H9 (cell line): Measurements from ENCODE around the gene ZMIZ1. TPM values are rescaled to one million over a fixed set of nuclear protein-coding genes. Genes with fewer than 3 reads are reported as not detected.

ENCODE experiments used
- DNase-seq: peaks from one replicate; pipeline ENCODE4 v3.0.0-alpha.2; 2017
- H2AFZ ChIP-seq: one replicate; pipeline ENCODE4 v1.6.1; 2013; ENCODE audit warnings: mild to moderate bottlenecking, low read length, control low read depth, moderate library complexity
- H2AK5ac ChIP-seq: 2 replicates; pipeline ENCODE4 v1.6.1; 2013; ENCODE audit warnings: low read length, control low read depth, mixed read lengths; ENCODE audit not compliant: insufficient read length
- H2BK120ac ChIP-seq: one replicate; pipeline ENCODE4 v1.6.1; 2013; ENCODE audit warnings: low read depth, mild to moderate bottlenecking, low read length, control low read depth, inconsistent platforms; ENCODE audit not compliant: poor library complexity, severe bottlenecking
- H2BK12ac ChIP-seq: 2 replicates; pipeline ENCODE4 v1.6.1; 2013; ENCODE audit warnings: low read length, control low read depth, mixed read lengths, low read depth; ENCODE audit not compliant: insufficient read length
- H2BK15ac ChIP-seq: 2 replicates; pipeline ENCODE4 v1.6.1; 2013; ENCODE audit warnings: low read depth, low read length, control low read depth
- H2BK20ac ChIP-seq: one replicate; pipeline ENCODE4 v1.6.1; 2013; ENCODE audit warnings: low read depth, mild to moderate bottlenecking, low read length, control low read depth, inconsistent platforms; ENCODE audit not compliant: poor library complexity, severe bottlenecking
- H2BK5ac ChIP-seq: 2 replicates; pipeline ENCODE4 v1.6.1; 2013; ENCODE audit warnings: low read length, control low read depth, mixed read lengths; ENCODE audit not compliant: insufficient read length
- H3K14ac ChIP-seq: 2 replicates; pipeline ENCODE4 v1.6.1; 2013; ENCODE audit warnings: low read length, control low read depth; ENCODE audit not compliant: insufficient read depth
- H3K18ac ChIP-seq: 2 replicates; pipeline ENCODE4 v1.6.1; 2013; ENCODE audit warnings: low read depth, mild to moderate bottlenecking, mixed read lengths, low read length, control low read depth; ENCODE audit not compliant: insufficient read length
- H3K23ac ChIP-seq: 2 replicates; pipeline ENCODE4 v1.6.1; 2013; ENCODE audit warnings: low read length, control low read depth, mixed read lengths, low read depth; ENCODE audit not compliant: insufficient read length
- H3K23me2 ChIP-seq: 2 replicates; pipeline ENCODE4 v1.6.1; 2013; ENCODE audit warnings: low read depth, mild to moderate bottlenecking, mixed read lengths, low read length, control low read depth; ENCODE audit not compliant: insufficient read length, poor library complexity, severe bottlenecking
- H3K27ac ChIP-seq: 2 replicates; pipeline ENCODE4 v1.5.1; 2013; ENCODE audit warnings: low read length, control low read depth, mixed read lengths, low read depth; ENCODE audit not compliant: insufficient read length
- H3K27me3 ChIP-seq: 2 replicates; pipeline ENCODE4 v1.6.1; 2013; ENCODE audit warnings: low read length, control low read depth, inconsistent platforms; ENCODE audit not compliant: insufficient read depth
- H3K4ac ChIP-seq: 2 replicates; pipeline ENCODE4 v1.6.1; 2013; ENCODE audit warnings: low read depth, mild to moderate bottlenecking, control low read depth, inconsistent platforms, low read length, moderate library complexity
- H3K4me1 ChIP-seq: 2 replicates; pipeline ENCODE4 v1.6.1; 2013; ENCODE audit warnings: low read length, control low read depth, inconsistent platforms; ENCODE audit not compliant: insufficient read depth
- H3K4me2 ChIP-seq: 2 replicates; pipeline ENCODE4 v1.6.1; 2013; ENCODE audit warnings: low read length, control low read depth, mixed read lengths; ENCODE audit not compliant: insufficient read length, insufficient read depth
- H3K56ac ChIP-seq: 2 replicates; pipeline ENCODE4 v1.6.1; 2013; ENCODE audit warnings: low read depth, mild to moderate bottlenecking, mixed read lengths, low read length, control low read depth; ENCODE audit not compliant: insufficient read length
- H3K79me1 ChIP-seq: 2 replicates; pipeline ENCODE4 v1.6.1; 2013; ENCODE audit warnings: low read depth, mild to moderate bottlenecking, moderate library complexity, low read length, control low read depth, inconsistent platforms; ENCODE audit not compliant: insufficient read depth, poor library complexity, severe bottlenecking
- H3K79me2 ChIP-seq: 2 replicates; pipeline ENCODE4 v1.6.1; 2013; ENCODE audit warnings: low read length, control low read depth, inconsistent platforms; ENCODE audit not compliant: insufficient read depth
- H3K9ac ChIP-seq: 2 replicates; pipeline ENCODE4 v1.6.1; 2013; ENCODE audit warnings: low read length, control low read depth, mixed read lengths; ENCODE audit not compliant: insufficient read length; ENCODE audit errors: extremely low read depth
- H3K9me3 ChIP-seq: one replicate; pipeline ENCODE4 v1.6.1; 2013; ENCODE audit warnings: low read depth, low read length, inconsistent platforms; ENCODE audit not compliant: control insufficient read depth
- H3T11ph ChIP-seq: one replicate; pipeline ENCODE4 v1.6.1; 2013; ENCODE audit warnings: mild to moderate bottlenecking, low read length, control low read depth, inconsistent platforms
- H4K20me1 ChIP-seq: one replicate; pipeline ENCODE4 v1.6.1; 2013; ENCODE audit not compliant: control insufficient read depth, insufficient read length, insufficient read depth
- H4K5ac ChIP-seq: 2 replicates; pipeline ENCODE4 v1.6.1; 2013; ENCODE audit warnings: low read depth, mild to moderate bottlenecking, mixed read lengths, low read length, control low read depth; ENCODE audit not compliant: insufficient read length
- H4K8ac ChIP-seq: replicated peaks from 2 replicates; pipeline ENCODE4 v1.6.1; 2013; ENCODE audit warnings: low read length, control low read depth, mixed read lengths, low read depth; ENCODE audit not compliant: insufficient read length
- H4K91ac ChIP-seq: 2 replicates; pipeline ENCODE4 v1.6.1; 2013; ENCODE audit warnings: low read depth, mild to moderate bottlenecking, moderate library complexity, mixed read lengths, low read length, control low read depth; ENCODE audit not compliant: insufficient read length
- H3K27ac Mint-ChIP-seq, 3 experiments: 2 replicates in 2 of 3; 3 replicates in 1 of 3; pipeline ENCODE4 v1.8.0; 2020 to 2021; ENCODE audit warnings: mixed read lengths in 3 of 3, mild to moderate bottlenecking in 1 of 3, moderate library complexity in 1 of 3
- H3K27me3 Mint-ChIP-seq: 2 replicates; pipeline ENCODE4 v1.8.0; 2021; ENCODE audit warnings: low read depth, mild to moderate bottlenecking, moderate library complexity, mixed read lengths
- H3K36me3 Mint-ChIP-seq, 3 experiments: 2 replicates in 2 of 3; 3 replicates in 1 of 3; pipeline ENCODE4 v1.8.0; 2020 to 2021; ENCODE audit warnings: low read depth in 3 of 3, mixed read lengths in 3 of 3; ENCODE audit not compliant: insufficient read depth in 1 of 3
- H3K4me1 Mint-ChIP-seq, 2 experiments: 2 replicates each; pipeline ENCODE4 v1.8.0; 2020; ENCODE audit warnings: mixed read lengths in 2 of 2
- H3K4me3 Mint-ChIP-seq, 2 experiments: 2 replicates in 1 of 2; 3 replicates in 1 of 2; pipeline ENCODE4 v1.8.0; 2020 to 2021; ENCODE audit warnings: mild to moderate bottlenecking in 2 of 2, mixed read lengths in 2 of 2, moderate library complexity in 1 of 2
- H3K9me3 Mint-ChIP-seq, 2 experiments: 2 replicates in 1 of 2; 3 replicates in 1 of 2; pipeline ENCODE4 v1.8.0; 2020; ENCODE audit warnings: mild to moderate bottlenecking in 2 of 2, mixed read lengths in 2 of 2, moderate library complexity in 1 of 2
- WGBS: extraction: QIAGEN DNeasy Blood & Tissue Kit; methylation state at CpG from one replicate; pipeline ENCODE4 v1.1.7; 2013; ENCODE audit warnings: missing lambda C conversion rate, low lambda C conversion rate, mixed read lengths; ENCODE audit not compliant: insufficient read length; ENCODE audit errors: extremely low coverage; 5-methylcytosine and 5-hydroxymethylcytosine counted together
- total RNA-seq: library from RNA; stranded (reverse); gene quantifications from 2 replicates; pipeline ENCODE4 v1.2.1, GENCODE V29; 2021
- TF ChIP-seq, protein P1 (sequence below): fragments of 200-600 bp; sonication (generic); conservative IDR thresholded peaks from 3 replicates; pipeline ENCODE4 v1.8.0; 2021; ENCODE audit warnings: antibody characterized with exemption, mild to moderate bottlenecking

ZMIZ1 gene
- total RNA-seq, 1 experiment from 2014 or later = 36.9 TPM

DNA sequence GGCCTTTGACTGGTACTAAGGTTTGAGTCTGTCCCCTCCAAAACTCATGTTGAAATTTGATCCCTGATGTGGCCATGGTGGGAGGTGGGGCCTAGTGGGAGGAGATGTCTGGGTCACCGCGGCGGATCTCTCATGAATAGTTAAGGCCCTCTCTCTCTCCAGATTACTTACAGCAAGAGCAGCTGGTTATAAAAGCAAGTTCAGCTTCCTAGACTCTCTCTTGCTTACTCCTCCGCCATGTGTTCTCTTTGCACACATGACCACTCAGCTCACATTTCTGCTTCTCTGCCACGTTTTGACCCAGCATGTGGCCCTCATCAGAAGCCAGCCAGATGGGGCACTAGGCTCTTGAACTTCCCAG, 29.9 kb upstream of the ZMIZ1 start:
- Histone ChIP-seq H3K14ac (no peak overlapping the region), H3K27me3 (no peaks in the 10 kb centered on the region), H3K23me2 (no peaks in the 10 kb centered on the region), H3K23ac (no peak overlapping the region), H2BK15ac (no peak overlapping the region), H3K9me3 (no peaks in the 10 kb centered on the region), H2BK20ac (no peak overlapping the region), H4K20me1 (no peaks in the 10 kb centered on the region), H2BK120ac (no peak overlapping the region), H3K4ac (no peak overlapping the region), H3K4me2 (no peak overlapping the region), H3K18ac (no peak overlapping the region), H3T11ph (no peak overlapping the region), H4K8ac (no peak overlapping the region), H4K91ac (no peak overlapping the region), H3K9ac (no peak overlapping the region), H2AFZ (no peak overlapping the region), H3K79me1 (no peaks in the 10 kb centered on the region), H4K5ac (no peak overlapping the region), H3K27ac (no peak overlapping the region), H2BK12ac (no peak overlapping the region), H2AK5ac (no peak overlapping the region), H3K56ac (no peak overlapping the region), H2BK5ac (no peak overlapping the region), H3K4me1 (no peaks in the 10 kb centered on the region; the same call in 1 of the 2 replicates), H3K79me2 (no peaks in the 10 kb centered on the region)
- Mint-ChIP-seq H3K27me3 (peaks cover 21% of the 10 kb centered on the region), H3K9me3 (no peaks in the 10 kb centered on the region), H3K4me3 (peak overlapping the region in 1 of 2 experiments; percentile 27; a peak in 1 of 5 replicates), H3K4me1 (peaks cover 15 to 17% of the 10 kb centered on the region in 2 experiments), H3K36me3 (no peaks in the 10 kb centered on the region), H3K27ac (no peak overlapping the region)
- TF ChIP-seq, protein P1, sequence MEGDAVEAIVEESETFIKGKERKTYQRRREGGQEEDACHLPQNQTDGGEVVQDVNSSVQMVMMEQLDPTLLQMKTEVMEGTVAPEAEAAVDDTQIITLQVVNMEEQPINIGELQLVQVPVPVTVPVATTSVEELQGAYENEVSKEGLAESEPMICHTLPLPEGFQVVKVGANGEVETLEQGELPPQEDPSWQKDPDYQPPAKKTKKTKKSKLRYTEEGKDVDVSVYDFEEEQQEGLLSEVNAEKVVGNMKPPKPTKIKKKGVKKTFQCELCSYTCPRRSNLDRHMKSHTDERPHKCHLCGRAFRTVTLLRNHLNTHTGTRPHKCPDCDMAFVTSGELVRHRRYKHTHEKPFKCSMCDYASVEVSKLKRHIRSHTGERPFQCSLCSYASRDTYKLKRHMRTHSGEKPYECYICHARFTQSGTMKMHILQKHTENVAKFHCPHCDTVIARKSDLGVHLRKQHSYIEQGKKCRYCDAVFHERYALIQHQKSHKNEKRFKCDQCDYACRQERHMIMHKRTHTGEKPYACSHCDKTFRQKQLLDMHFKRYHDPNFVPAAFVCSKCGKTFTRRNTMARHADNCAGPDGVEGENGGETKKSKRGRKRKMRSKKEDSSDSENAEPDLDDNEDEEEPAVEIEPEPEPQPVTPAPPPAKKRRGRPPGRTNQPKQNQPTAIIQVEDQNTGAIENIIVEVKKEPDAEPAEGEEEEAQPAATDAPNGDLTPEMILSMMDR = no peak
- DNase-seq = peak; percentile 76
- WGBS = no CpG with 5 or more reads among the region's 5 CpGs
